Activated CD4-positive, alpha-beta memory T cell treated with anti-CD3 and anti-CD28 coated beads, Interleukin-2, amount 10 ng/mL, durations not matched to agents 7 days and 5 days (primary cell): ENCODE results near the gene SIL1. TPM values are rescaled to one million over a fixed set of nuclear protein-coding genes. Genes with fewer than 3 reads are reported as not detected.

Source experiments
- CTCF ChIA-PET: fragments of 350-600 bp; sonication (Branson Sonifier 250); formaldehyde crosslinking; loops from one replicate; lab custom pipeline; 2021; ENCODE audit warnings: antibody characterized with exemption, inconsistent platforms; lab: Charles Lee
- POLR2A ChIA-PET: fragments of 350-600 bp; sonication (Branson Sonifier 250); formaldehyde crosslinking; loops from one replicate; lab custom pipeline; 2021; ENCODE audit warnings: antibody characterized with exemption; lab: Charles Lee
- DNase-seq: peaks from one replicate; pipeline ENCODE4 v3.0.0-alpha.2; 2020
- H3K27ac Mint-ChIP-seq: one replicate; pipeline ENCODE4 v1.8.0; 2021; ENCODE audit warnings: mild to moderate bottlenecking, mixed read lengths
- H3K27me3 Mint-ChIP-seq: one replicate; pipeline ENCODE4 v1.8.0; 2021; ENCODE audit warnings: mixed read lengths
- H3K36me3 Mint-ChIP-seq: one replicate; pipeline ENCODE4 v1.8.0; 2021; ENCODE audit warnings: low read depth, mixed read lengths
- H3K4me1 Mint-ChIP-seq: one replicate; pipeline ENCODE4 v1.8.0; 2021; ENCODE audit warnings: mixed read lengths
- H3K4me3 Mint-ChIP-seq: one replicate; pipeline ENCODE4 v1.8.0; 2021; ENCODE audit warnings: mild to moderate bottlenecking, mixed read lengths
- H3K9me3 Mint-ChIP-seq: one replicate; pipeline ENCODE4 v1.8.0; 2021; ENCODE audit warnings: mixed read lengths
- total RNA-seq, 2 experiments: library from RNA; stranded (reverse); gene quantifications; one replicate each; pipeline ENCODE4 v1.2.3, GENCODE V29; 2021

SIL1 gene
- total RNA-seq, 2 experiments from 2014 or later: 23.1 to 39.7 TPM

DNA sequence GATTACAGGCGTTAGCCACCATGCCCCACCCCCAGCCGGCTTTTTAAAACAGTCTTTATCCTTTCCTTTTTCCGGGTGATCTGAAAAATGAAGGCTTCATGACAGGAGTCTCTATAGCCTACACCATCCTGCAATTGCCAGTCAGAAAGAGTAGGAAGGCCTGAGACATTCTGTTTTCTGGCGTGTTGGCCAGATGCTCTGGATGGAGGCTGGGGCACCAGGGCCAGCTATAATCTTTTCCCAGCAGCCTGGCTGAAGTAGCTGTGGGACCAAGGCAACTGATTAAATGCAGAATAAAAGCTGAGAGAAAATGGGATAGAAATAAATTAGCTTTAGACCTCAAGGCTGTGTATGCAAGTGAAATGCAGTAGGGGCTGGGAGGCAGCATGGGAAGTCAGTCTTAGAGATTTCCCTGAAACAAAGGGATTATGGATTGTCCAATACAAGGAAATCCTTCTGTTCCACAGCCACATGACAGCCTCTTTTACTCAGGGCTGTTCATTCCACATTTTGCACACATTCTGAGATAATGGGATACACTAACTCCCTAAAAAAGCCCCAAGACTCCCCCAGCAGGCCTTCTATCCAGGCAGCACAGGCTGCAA, 207.1 kb downstream of the SIL1 start:
- no peak overlapping the region for H3K27ac Mint-ChIP-seq
- no peaks in the 10 kb centered on the region for H3K4me1 Mint-ChIP-seq
- ChIA-PET CTCF (no interaction called here), POLR2A (no interaction called here)
- H3K9me3 Mint-ChIP-seq: peaks cover 1% of the 10 kb centered on the region
- no peak overlapping the region for H3K4me3 Mint-ChIP-seq
- H3K27me3 Mint-ChIP-seq: no peaks in the 10 kb centered on the region
- no peaks in the 10 kb centered on the region for H3K36me3 Mint-ChIP-seq
- DNase-seq: no peak

DNA sequence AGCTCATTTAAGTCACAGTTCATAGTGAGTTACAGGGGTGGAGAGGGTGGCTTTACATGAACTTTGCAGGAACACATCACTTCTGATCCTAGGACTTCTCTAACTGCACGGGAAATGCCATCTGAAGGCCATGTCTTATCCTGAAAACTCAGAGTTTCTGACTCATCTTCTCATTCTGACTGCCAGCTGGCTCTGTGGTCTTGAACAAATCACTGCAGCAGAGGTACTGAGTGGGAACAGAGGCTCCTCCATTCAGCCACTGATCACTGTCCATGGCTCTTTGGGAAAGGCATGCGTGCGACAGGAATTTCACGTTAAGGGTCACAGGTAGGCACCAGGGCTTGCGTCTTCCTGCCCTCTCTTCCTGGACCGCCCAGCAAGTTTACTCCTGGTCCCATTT, 208.4 kb downstream of the SIL1 start:
- H3K9me3 Mint-ChIP-seq: no peaks in the 10 kb centered on the region
- ChIA-PET POLR2A (no interaction called here), CTCF (no interaction called here)
- no peaks in the 10 kb centered on the region for H3K27me3 Mint-ChIP-seq
- no peaks in the 10 kb centered on the region for H3K4me1 Mint-ChIP-seq
- H3K36me3 Mint-ChIP-seq: no peaks in the 10 kb centered on the region
- DNase-seq: no peak
- no peak overlapping the region for H3K4me3 Mint-ChIP-seq
- no peak overlapping the region for H3K27ac Mint-ChIP-seq

DNA sequence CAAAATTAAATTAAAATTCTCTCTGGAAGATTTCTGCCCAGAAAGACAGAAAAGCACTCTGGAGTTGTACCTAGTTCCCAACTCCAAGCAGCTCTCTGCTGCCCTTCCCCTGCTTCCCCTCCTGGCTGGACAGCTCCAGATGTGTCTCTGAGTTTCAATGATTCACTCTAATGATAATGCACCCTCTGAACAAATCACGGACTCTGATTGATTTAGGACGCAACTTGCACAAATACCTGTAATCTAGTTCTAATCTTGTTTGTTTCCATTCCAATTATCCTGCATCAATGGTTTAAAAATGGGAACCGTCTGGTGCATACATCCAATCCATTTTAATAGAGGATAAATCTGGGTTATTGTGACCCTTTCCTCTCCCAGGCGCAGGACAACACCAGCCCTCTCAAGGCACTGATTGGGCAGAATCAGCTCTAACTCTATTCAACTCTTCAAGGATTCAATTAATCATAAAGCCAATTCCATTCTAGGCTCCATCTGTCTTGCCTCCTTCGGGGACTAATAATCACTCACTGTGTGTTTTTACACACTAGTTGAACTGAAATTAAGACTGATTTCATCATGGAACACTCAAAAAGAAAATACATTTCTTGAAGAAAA, 211.9 kb downstream of the SIL1 start:
- H3K4me3 Mint-ChIP-seq: no peak overlapping the region
- no peaks in the 10 kb centered on the region for H3K36me3 Mint-ChIP-seq
- no peaks in the 10 kb centered on the region for H3K9me3 Mint-ChIP-seq
- no peak overlapping the region for H3K27ac Mint-ChIP-seq
- ChIA-PET CTCF (interaction anchor here (0.9 kb wide), 1 partner anchor 10 kb away, joined by 3 read pairs; no protein-coding TSS in a partner anchor), POLR2A (no interaction called here)
- no peaks in the 10 kb centered on the region for H3K27me3 Mint-ChIP-seq
- DNase-seq: no peak
- H3K4me1 Mint-ChIP-seq: peaks cover 14% of the 10 kb centered on the region

DNA sequence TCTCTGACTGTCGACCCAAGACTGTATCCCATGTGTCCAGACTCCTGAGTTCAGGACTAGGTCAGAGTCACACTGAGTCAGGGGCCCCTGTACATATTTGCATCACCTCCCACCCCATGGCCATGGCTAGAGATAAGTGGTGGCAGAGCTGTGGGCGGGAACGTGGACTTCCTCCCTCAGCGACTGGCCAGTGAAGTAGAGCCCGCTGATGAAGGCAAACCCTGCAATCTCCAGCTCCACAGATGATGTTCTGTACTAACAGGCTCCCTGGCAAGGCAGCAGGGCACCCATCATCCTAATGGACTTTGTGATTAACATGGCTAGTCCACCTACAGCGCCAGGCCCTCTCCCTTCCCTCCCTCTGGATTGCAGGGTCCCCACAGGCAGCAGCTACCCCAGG, 212.5 kb downstream of the SIL1 start:
- Mint-ChIP-seq H3K27ac (no peak overlapping the region), H3K4me1 (peaks cover 21% of the 10 kb centered on the region), H3K27me3 (no peaks in the 10 kb centered on the region), H3K9me3 (no peaks in the 10 kb centered on the region), H3K4me3 (no peak overlapping the region), H3K36me3 (no peaks in the 10 kb centered on the region)
- ChIA-PET CTCF (interaction anchor here (0.9 kb wide), 1 partner anchor 9 kb away, joined by 3 read pairs; no protein-coding TSS in a partner anchor), POLR2A (no interaction called here)
- no peak for DNase-seq

DNA sequence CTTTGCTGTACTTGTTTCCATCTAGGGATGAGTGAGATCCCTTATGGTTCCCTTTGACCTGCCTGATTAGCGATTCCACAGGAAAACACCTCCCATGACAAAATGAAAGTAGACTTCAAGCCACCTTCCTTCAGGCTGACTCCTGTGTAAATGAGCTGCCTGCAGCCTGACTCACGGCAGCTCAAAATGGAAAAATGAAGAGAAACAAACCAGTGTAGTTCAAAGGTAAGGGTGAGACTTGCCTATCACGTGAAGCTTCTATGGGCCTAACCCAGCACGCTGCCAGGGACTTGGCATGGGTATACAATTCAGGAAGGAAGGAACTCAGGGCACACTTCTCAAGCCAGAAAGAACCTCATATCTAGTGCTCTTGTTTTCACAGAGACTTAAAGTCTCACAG, 212.9 kb downstream of the SIL1 start:
- no peaks in the 10 kb centered on the region for H3K36me3 Mint-ChIP-seq
- H3K9me3 Mint-ChIP-seq: no peaks in the 10 kb centered on the region
- no peak overlapping the region for H3K27ac Mint-ChIP-seq
- peaks cover 25% of the 10 kb centered on the region for H3K4me1 Mint-ChIP-seq
- CTCF ChIA-PET: interaction anchor here (0.9 kb wide), 1 partner anchor 9 kb away, joined by 3 read pairs; no protein-coding TSS in a partner anchor
- POLR2A ChIA-PET: no interaction called here
- no peaks in the 10 kb centered on the region for H3K27me3 Mint-ChIP-seq
- H3K4me3 Mint-ChIP-seq: no peak overlapping the region
- DNase-seq: no peak

DNA sequence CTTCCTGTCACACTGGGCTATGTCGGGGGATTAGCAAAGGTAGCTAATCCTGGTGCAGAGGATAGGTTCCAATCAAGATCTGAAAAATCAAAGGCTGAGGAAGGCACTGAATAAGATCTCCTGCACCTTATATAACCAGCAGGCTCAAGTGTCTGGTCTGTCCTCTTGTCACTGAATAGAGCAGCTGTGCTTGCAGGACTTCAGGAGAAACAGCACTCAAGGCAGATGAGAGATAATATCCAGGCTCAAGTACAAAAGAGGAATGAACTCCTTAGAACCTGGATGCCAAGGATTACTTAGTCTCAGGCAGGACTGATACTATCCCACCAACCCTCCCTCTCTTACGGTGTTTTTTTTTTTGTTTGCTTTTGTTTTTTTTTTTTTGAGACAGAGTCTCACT, 214.2 kb downstream of the SIL1 start:
- Mint-ChIP-seq H3K4me3 (no peak overlapping the region), H3K27ac (no peak overlapping the region), H3K27me3 (no peaks in the 10 kb centered on the region), H3K4me1 (peaks cover 37% of the 10 kb centered on the region), H3K36me3 (no peaks in the 10 kb centered on the region), H3K9me3 (no peaks in the 10 kb centered on the region)
- no peak for DNase-seq
- ChIA-PET POLR2A (no interaction called here), CTCF (no interaction called here)

DNA sequence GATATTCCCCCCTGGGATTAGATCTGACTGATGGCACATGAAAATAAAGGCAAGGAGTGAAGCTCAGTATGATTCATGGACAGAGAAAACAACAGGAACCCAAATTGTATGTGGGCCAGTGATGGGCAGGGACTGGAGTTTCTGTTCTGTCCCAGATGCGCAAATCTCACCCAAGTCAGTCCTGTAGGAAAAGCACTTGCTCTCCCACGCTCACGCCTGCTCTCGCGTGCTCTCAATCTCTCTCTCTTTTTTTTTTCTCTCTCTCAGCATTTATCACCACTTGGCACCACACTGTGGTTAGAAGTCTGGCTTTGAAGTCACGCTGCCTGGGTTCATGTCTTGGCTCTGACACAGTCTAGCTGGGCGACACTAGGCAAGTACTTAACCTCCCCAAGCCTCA, 216.6 kb downstream of the SIL1 start:
- no peak overlapping the region for H3K27ac Mint-ChIP-seq
- H3K36me3 Mint-ChIP-seq: peaks cover 3% of the 10 kb centered on the region
- ChIA-PET POLR2A (interaction anchor here (0.6 kb wide), 1 partner anchor 31 kb away, joined by 3 read pairs; no protein-coding TSS in a partner anchor), CTCF (interaction anchor here (1.5 kb wide), 1 partner anchor 10 kb away, joined by 4 read pairs; no protein-coding TSS in a partner anchor)
- peaks cover 42% of the 10 kb centered on the region for H3K4me1 Mint-ChIP-seq
- peak; percentile 36 for DNase-seq
- H3K9me3 Mint-ChIP-seq: no peaks in the 10 kb centered on the region
- H3K27me3 Mint-ChIP-seq: no peaks in the 10 kb centered on the region
- no peak overlapping the region for H3K4me3 Mint-ChIP-seq

DNA sequence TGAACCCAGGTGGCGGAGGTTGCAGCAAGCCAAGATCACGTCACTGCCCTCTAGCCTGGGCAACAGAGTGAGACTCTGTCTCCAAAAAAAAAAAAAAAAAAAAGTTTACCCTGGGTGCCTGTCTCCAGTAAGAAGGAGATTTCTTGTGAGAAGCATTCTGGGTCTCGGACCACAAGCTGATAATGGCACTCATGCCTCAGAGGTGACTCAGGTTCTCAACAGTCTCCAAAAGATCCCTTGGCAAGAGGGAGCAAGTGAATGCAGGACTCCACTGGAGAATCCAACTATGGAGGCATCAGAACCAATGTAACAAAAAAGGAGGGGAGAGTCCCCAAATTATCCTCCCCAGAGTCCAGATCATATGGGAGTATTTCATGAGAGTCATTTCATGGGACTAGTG, 217.0 kb downstream of the SIL1 start:
- Mint-ChIP-seq H3K4me1 (peaks cover 42% of the 10 kb centered on the region), H3K4me3 (no peak overlapping the region), H3K27ac (no peak overlapping the region), H3K36me3 (peaks cover 3% of the 10 kb centered on the region), H3K9me3 (no peaks in the 10 kb centered on the region), H3K27me3 (no peaks in the 10 kb centered on the region)
- no peak for DNase-seq
- CTCF ChIA-PET: interaction anchor here (1.5 kb wide), 1 partner anchor 9 kb away, joined by 4 read pairs; no protein-coding TSS in a partner anchor
- POLR2A ChIA-PET: interaction anchor here (0.6 kb wide), 1 partner anchor 31 kb away, joined by 3 read pairs; no protein-coding TSS in a partner anchor

DNA sequence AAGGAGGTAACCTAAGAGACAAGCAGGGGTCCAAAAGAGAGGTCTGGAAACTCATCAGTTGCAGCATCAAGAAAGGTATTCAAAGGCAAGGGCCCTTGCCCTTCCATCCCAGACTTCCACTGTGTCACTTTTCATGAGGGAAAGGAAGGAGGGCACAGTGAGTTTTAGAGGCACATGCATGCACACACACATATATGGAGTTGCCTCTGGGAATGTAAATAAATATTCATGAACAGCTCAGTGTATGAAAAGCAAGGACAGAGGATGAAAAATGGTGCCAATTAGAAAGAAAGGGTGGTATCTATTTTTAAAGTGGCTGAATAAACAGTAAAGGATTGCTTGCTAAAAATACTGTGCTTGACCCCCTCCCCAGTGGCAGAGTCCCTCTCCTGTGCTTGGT, 217.7 kb downstream of the SIL1 start:
- H3K9me3 Mint-ChIP-seq: no peaks in the 10 kb centered on the region
- ChIA-PET CTCF (interaction anchor here (1.5 kb wide), 1 partner anchor 9 kb away, joined by 4 read pairs; no protein-coding TSS in a partner anchor), POLR2A (no interaction called here)
- H3K27ac Mint-ChIP-seq: peak overlapping the region; percentile 77
- H3K4me3 Mint-ChIP-seq: no peak overlapping the region
- no peaks in the 10 kb centered on the region for H3K27me3 Mint-ChIP-seq
- DNase-seq: no peak
- H3K4me1 Mint-ChIP-seq: peaks cover 42% of the 10 kb centered on the region
- peaks cover 3% of the 10 kb centered on the region for H3K36me3 Mint-ChIP-seq

DNA sequence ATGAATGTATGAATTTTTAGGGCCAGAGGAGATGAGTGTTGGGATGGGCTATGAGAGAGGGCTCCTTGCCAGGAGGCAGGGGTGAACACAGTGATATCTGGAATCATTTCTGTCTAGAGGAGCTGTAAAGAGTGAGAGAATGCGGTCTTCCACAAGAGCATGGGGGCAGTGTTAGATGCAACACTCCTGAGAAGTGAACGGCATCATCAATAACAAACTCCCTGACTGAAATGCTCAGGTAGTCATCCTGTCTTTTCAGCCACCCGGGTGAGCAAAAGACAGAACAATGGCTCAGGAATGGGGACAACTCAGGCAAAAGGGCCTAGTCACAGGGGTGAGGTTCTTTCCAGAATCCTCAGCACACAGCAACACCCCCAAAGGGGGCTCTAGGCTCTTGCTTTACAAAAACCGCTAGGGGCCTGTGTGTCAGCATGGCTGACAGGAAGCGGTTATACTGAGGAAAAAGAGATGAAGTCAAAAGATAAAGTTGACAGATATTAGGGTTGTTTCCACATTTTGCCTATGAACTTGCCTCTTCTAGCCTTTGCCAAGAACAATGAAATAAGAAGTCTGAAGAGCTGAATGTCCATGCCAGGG, 218.4 kb downstream of the SIL1 start:
- POLR2A ChIA-PET: no interaction called here
- H3K4me3 Mint-ChIP-seq: no peak overlapping the region

DNA sequence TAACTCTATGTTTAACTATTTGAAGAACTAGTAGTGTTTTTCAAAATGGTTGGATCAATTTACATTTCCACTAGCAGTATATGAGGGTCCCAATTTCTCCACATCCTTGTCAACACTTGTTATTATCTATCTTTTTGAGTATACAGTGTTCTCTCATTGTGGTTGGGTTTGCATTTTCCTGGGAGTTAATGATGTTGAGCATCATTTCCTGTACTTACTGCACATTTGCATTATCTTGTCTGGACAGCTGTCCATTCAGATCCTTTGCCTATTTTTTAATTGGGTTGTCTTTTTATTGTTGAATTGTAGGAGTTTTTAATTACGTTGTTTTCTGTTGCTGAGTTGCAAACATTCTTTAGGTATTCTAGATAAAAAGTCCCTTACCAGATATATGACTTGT, 219.6 kb downstream of the SIL1 start:
- Mint-ChIP-seq H3K36me3 (peaks cover 3% of the 10 kb centered on the region), H3K27me3 (no peaks in the 10 kb centered on the region), H3K9me3 (no peaks in the 10 kb centered on the region), H3K4me1 (peaks cover 40% of the 10 kb centered on the region), H3K27ac (no peak overlapping the region), H3K4me3 (no peak overlapping the region)
- no peak for DNase-seq
- CTCF ChIA-PET: no interaction called here
- POLR2A ChIA-PET: no interaction called here

More for the DNA sequence above, 218.4 kb downstream of the SIL1 start:
- H3K36me3 Mint-ChIP-seq: peaks cover 3% of the 10 kb centered on the region
- H3K9me3 Mint-ChIP-seq: no peaks in the 10 kb centered on the region
- DNase-seq: peak; percentile 56
- H3K27me3 Mint-ChIP-seq: no peaks in the 10 kb centered on the region
- CTCF ChIA-PET: interaction anchor here (1.5 kb wide), 1 partner anchor 8 kb away, joined by 4 read pairs; no protein-coding TSS in a partner anchor
- H3K4me1 Mint-ChIP-seq: peaks cover 42% of the 10 kb centered on the region
- H3K27ac Mint-ChIP-seq: peak overlapping the region; percentile 77

DNA sequence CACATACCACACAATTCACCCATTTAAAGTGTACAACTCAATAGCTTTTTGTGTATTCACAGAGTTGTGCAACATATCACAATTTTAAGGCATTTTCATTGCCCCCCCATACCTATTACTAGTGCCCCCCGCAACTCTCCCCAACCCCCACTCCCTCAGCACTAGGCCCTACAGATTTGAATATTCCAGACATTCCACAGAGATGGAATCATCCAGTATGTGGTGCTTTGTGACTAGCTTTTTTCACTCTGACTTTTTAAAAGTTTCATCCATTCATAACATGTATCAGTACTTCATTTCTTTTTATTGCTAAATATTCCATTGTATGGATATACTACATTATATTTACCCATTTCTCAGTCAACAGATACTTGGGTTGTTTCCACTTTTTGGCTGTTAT, 220.1 kb downstream of the SIL1 start:
- H3K4me3 Mint-ChIP-seq: no peak overlapping the region
- ChIA-PET CTCF (interaction anchor here (2.3 kb wide), 1 partner anchor 188 kb away, joined by 6 read pairs; no protein-coding TSS in a partner anchor), POLR2A (no interaction called here)
- peaks cover 3% of the 10 kb centered on the region for H3K36me3 Mint-ChIP-seq
- no peaks in the 10 kb centered on the region for H3K27me3 Mint-ChIP-seq
- H3K9me3 Mint-ChIP-seq: no peaks in the 10 kb centered on the region
- H3K4me1 Mint-ChIP-seq: peaks cover 39% of the 10 kb centered on the region
- H3K27ac Mint-ChIP-seq: no peak overlapping the region
- DNase-seq: no peak

DNA sequence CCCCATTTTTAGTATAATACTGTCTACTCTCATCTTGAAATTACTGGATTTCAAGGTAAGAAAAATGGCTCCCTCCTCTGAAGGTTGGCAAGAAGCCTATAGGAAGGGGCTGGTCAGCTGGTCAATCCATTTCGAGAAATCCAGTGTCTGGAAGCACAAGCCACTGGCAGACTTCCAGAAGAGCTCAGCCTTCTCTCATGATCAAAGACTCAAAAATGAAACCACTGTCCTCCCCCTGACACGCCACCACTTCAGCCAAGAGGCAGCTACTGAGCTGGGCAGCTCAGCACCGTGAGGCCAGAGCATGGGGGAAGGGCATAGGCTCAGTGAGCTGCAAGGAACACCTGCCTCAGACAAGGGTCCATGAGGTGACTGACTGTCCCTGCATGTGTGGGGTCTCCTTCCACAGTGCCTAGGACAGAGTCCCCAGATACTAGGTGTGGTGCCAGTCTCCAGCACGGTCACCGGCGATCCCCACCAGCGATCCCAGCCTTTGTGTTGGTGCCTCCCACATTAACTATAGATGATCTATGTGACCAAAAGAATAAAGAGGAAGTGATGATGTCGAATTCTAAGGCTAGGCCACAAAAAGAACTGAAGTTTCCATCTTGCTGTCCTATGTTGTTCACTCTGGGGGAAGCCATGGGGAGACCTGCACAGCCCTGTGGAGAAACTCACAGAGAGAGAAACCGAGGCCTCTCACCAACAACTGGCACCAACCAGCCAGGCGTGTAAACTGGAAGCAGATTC, 222.9 kb downstream of the SIL1 start:
- Mint-ChIP-seq H3K27me3 (no peaks in the 10 kb centered on the region), H3K9me3 (no peaks in the 10 kb centered on the region)
- POLR2A ChIA-PET: no interaction called here

More for the DNA sequence above, 222.9 kb downstream of the SIL1 start:
- CTCF ChIA-PET: no interaction called here
- Mint-ChIP-seq H3K36me3 (peaks cover 3% of the 10 kb centered on the region), H3K27ac (no peak overlapping the region), H3K4me3 (no peak overlapping the region), H3K4me1 (peaks cover 17% of the 10 kb centered on the region)
- no peak for DNase-seq
